ENCODE measurements around the gene GTF3C1.

DNA sequence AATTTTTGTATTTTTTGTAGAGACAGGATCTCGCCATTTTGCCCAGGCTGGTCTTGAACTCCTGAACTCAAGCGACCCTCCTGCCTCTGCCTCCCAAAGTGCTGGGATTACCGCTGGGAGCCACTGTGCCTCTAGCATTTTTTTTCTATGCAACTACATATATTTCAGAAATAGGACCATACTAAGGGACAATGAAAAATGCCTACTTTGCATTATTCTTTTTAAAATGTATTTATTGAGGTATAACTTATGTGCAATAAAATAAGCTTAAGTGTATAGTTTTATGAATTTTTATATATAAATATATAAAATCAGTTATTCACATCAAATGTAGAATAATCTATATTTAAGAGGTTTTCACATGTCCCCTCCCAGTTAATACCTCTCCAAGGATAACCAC, 38.3 kb upstream of the GTF3C1 start:
- TF ChIP-seq, protein P1, sequence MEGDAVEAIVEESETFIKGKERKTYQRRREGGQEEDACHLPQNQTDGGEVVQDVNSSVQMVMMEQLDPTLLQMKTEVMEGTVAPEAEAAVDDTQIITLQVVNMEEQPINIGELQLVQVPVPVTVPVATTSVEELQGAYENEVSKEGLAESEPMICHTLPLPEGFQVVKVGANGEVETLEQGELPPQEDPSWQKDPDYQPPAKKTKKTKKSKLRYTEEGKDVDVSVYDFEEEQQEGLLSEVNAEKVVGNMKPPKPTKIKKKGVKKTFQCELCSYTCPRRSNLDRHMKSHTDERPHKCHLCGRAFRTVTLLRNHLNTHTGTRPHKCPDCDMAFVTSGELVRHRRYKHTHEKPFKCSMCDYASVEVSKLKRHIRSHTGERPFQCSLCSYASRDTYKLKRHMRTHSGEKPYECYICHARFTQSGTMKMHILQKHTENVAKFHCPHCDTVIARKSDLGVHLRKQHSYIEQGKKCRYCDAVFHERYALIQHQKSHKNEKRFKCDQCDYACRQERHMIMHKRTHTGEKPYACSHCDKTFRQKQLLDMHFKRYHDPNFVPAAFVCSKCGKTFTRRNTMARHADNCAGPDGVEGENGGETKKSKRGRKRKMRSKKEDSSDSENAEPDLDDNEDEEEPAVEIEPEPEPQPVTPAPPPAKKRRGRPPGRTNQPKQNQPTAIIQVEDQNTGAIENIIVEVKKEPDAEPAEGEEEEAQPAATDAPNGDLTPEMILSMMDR (IDR thresholded peaks at IDR 0.05; ENCODE audit: low read length), result no peak
- TF ChIP-seq EZH2 (optimal IDR thresholded peaks at IDR 0.05; ENCODE audit: low read depth, low read length) (no peak), EZH2phosphoT487 (IDR thresholded peaks at IDR 0.05; ENCODE audit: low read length) (no peak)

Data from MM.1S (cell line).